ENCODE results near the gene MPZL3.

The MPZL3 gene

DNA sequence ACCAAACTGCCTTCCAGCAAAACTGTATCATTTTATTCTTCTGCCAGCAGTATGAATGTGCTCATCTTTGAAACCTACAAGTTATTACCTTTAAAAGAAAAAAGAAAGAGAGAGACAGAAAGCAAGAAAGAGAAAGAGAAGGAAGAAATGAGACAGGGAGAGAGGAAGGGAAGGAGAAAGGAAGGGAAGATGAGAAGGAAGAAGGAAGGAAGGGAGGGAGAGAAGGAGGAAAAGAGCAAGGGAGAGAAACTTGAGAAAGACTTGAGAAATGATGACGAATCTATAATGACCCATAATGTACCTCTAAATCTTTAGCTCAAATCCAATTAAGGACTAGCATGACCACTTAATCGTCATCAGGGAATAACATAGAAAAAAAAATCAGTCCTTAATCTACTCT, 16.0 kb downstream of the MPZL3 start:
- Histone ChIP-seq H3K36me3 (ENCODE audit: control insufficient read depth, insufficient read depth, low read length) (no peaks in the 10 kb centered on the region), H3K18ac (ENCODE audit: low read length) (no peak overlapping the region), H2BK120ac (ENCODE audit: low read depth, low read length) (no peak overlapping the region), H4K8ac (ENCODE audit: low read depth, low read length) (no peak overlapping the region), H2BK5ac (ENCODE audit: low read length) (no peak overlapping the region), H2BK15ac (replicated peaks; ENCODE audit: low read depth) (no peak overlapping the region), H3K27ac (ENCODE audit: low read depth, low read length) (no peak overlapping the region), H2AK5ac (ENCODE audit: low read length) (no peak overlapping the region), H3K4ac (ENCODE audit: low read depth, low read length) (no peak overlapping the region), H4K5ac (ENCODE audit: low read length) (no peak overlapping the region), H3K4me1 (ENCODE audit: control insufficient read depth, low read depth, low read length) (no peaks in the 10 kb centered on the region), H3K4me3 (ENCODE audit: low read length) (no peak overlapping the region), H3K79me2 (ENCODE audit: control insufficient read depth, insufficient read depth, low read length) (no peaks in the 10 kb centered on the region), H3K4me2 (ENCODE audit: low read length) (no peak overlapping the region), H3K9ac (ENCODE audit: low read length) (no peak overlapping the region), H3K23ac (ENCODE audit: low read length) (no peak overlapping the region), H3K56ac (ENCODE audit: low read length) (no peak overlapping the region), H3K79me1 (ENCODE audit: low read length) (no peaks in the 10 kb centered on the region), H3K27me3 (ENCODE audit: insufficient read depth, low read length, poor library complexity) (no peaks in the 10 kb centered on the region)
- WGBS (ENCODE audit: extremely low coverage, insufficient coverage, low lambda C conversion rate): no CpG with 5 or more reads among the region's 2 CpGs
- DNase-seq: no peak

DNA sequence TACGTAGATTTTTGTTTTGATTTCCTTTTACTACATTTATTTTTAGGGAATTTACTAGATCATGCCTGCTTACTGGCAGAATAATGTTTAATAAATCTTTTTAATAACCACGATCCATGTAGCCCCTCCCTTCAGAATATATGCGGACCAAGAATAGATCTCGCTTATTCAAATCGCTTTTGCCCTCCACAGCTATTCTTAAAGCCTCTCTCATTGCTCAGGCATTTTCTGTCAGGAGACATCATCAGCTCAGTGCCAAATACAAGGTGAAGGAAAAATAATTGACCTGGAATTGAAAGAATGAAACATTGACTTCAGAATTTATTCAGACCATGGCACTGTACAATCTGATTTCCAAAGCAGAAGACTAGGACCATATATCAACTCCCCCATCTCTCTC, 17.3 kb downstream of the MPZL3 start:
- H3K4me1 ChIP-seq (ENCODE audit: control insufficient read depth, low read depth, low read length): no peaks in the 10 kb centered on the region
- H2BK120ac ChIP-seq (ENCODE audit: low read depth, low read length): no peak overlapping the region
- no peak overlapping the region for H3K4ac ChIP-seq (ENCODE audit: low read depth, low read length)
- H2BK5ac ChIP-seq (ENCODE audit: low read length): no peak overlapping the region
- no peak overlapping the region for H3K4me3 ChIP-seq (ENCODE audit: low read length)
- H2AK5ac ChIP-seq (ENCODE audit: low read length): no peak overlapping the region
- H4K5ac ChIP-seq (ENCODE audit: low read length): no peak overlapping the region
- no peaks in the 10 kb centered on the region for H3K36me3 ChIP-seq (ENCODE audit: control insufficient read depth, insufficient read depth, low read length)
- no peak overlapping the region for H3K27ac ChIP-seq (ENCODE audit: low read depth, low read length)
- no peaks in the 10 kb centered on the region for H3K27me3 ChIP-seq (ENCODE audit: insufficient read depth, low read length, poor library complexity)
- H3K4me2 ChIP-seq (ENCODE audit: low read length): no peak overlapping the region
- no peak overlapping the region for H3K23ac ChIP-seq (ENCODE audit: low read length)
- no peak overlapping the region for H2BK15ac ChIP-seq (replicated peaks; ENCODE audit: low read depth)
- DNase-seq: no peak
- no peak overlapping the region for H4K8ac ChIP-seq (ENCODE audit: low read depth, low read length)
- H3K79me1 ChIP-seq (ENCODE audit: low read length): no peaks in the 10 kb centered on the region
- no peaks in the 10 kb centered on the region for H3K79me2 ChIP-seq (ENCODE audit: control insufficient read depth, insufficient read depth, low read length)
- H3K56ac ChIP-seq (ENCODE audit: low read length): no peak overlapping the region
- H3K9ac ChIP-seq (ENCODE audit: low read length): no peak overlapping the region
- no CpG with 5 or more reads among the region's 5 CpGs for WGBS (ENCODE audit: extremely low coverage, insufficient coverage, low lambda C conversion rate)
- H3K18ac ChIP-seq (ENCODE audit: low read length): no peak overlapping the region

DNA sequence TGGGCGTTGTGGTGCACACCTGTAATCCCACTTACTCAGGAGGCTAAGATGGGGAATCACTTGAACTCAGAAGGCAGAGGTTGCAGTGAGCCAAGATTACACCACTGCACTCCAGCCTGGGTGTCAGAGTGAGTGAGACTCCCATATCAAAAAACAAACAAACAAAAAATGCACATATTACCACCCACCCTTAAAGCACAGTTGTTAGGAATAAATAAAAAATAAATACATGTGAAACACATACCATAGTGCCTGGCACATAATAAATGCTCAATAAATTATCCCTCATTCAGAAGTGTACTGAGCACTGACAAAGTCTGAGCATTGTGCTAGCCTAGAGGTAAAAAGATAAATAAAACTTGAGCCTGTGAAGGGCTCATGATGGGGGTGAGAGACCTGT, 18.3 kb downstream of the MPZL3 start:
- H3K79me1 ChIP-seq (ENCODE audit: low read length): no peaks in the 10 kb centered on the region
- H3K4me2 ChIP-seq (ENCODE audit: low read length): no peak overlapping the region
- H3K27ac ChIP-seq (ENCODE audit: low read depth, low read length): no peak overlapping the region
- no peak for DNase-seq
- H3K56ac ChIP-seq (ENCODE audit: low read length): no peak overlapping the region
- no CpG with 5 or more reads among the region's 1 CpG for WGBS (ENCODE audit: extremely low coverage, insufficient coverage, low lambda C conversion rate)
- H3K27me3 ChIP-seq (ENCODE audit: insufficient read depth, low read length, poor library complexity): no peaks in the 10 kb centered on the region
- no peaks in the 10 kb centered on the region for H3K36me3 ChIP-seq (ENCODE audit: control insufficient read depth, insufficient read depth, low read length)
- no peak overlapping the region for H3K18ac ChIP-seq (ENCODE audit: low read length)
- H2BK15ac ChIP-seq (replicated peaks; ENCODE audit: low read depth): no peak overlapping the region
- H2BK120ac ChIP-seq (ENCODE audit: low read depth, low read length): no peak overlapping the region
- H3K9ac ChIP-seq (ENCODE audit: low read length): no peak overlapping the region
- H3K4me1 ChIP-seq (ENCODE audit: control insufficient read depth, low read depth, low read length): no peaks in the 10 kb centered on the region
- H4K5ac ChIP-seq (ENCODE audit: low read length): no peak overlapping the region
- no peak overlapping the region for H4K8ac ChIP-seq (ENCODE audit: low read depth, low read length)
- H3K79me2 ChIP-seq (ENCODE audit: control insufficient read depth, insufficient read depth, low read length): no peaks in the 10 kb centered on the region
- no peak overlapping the region for H2BK5ac ChIP-seq (ENCODE audit: low read length)
- no peak overlapping the region for H3K23ac ChIP-seq (ENCODE audit: low read length)
- no peak overlapping the region for H3K4me3 ChIP-seq (ENCODE audit: low read length)
- no peak overlapping the region for H2AK5ac ChIP-seq (ENCODE audit: low read length)
- no peak overlapping the region for H3K4ac ChIP-seq (ENCODE audit: low read depth, low read length)

DNA sequence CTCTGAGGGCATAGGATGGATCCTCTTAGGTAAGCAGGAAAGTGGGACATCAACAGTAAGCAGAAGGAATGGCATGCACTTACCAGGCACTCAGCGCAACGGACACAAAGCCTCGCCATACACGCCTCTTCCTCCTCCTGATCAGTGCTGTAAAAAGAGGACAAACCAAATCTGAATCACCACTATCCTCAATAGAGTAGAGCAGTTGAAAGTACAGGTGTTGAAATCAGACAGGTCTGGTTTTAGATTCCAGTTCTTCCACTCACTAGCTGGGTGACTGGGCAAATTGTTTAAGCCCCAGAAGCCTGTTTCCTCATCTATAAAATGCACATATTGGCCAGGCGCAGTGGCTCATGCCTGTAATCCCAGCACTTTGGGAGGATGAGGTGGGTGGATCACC, 18.8 kb downstream of the MPZL3 start:
- Histone ChIP-seq H3K18ac (ENCODE audit: low read length) (no peak overlapping the region), H3K4me2 (ENCODE audit: low read length) (no peak overlapping the region), H3K4me1 (ENCODE audit: control insufficient read depth, low read depth, low read length) (no peaks in the 10 kb centered on the region), H2AK5ac (ENCODE audit: low read length) (no peak overlapping the region), H3K56ac (ENCODE audit: low read length) (no peak overlapping the region), H3K27me3 (ENCODE audit: insufficient read depth, low read length, poor library complexity) (no peaks in the 10 kb centered on the region), H3K79me1 (ENCODE audit: low read length) (no peaks in the 10 kb centered on the region), H3K27ac (ENCODE audit: low read depth, low read length) (no peak overlapping the region), H2BK5ac (ENCODE audit: low read length) (no peak overlapping the region), H4K8ac (ENCODE audit: low read depth, low read length) (no peak overlapping the region), H2BK120ac (ENCODE audit: low read depth, low read length) (no peak overlapping the region), H3K4ac (ENCODE audit: low read depth, low read length) (no peak overlapping the region), H2BK15ac (replicated peaks; ENCODE audit: low read depth) (no peak overlapping the region), H3K36me3 (ENCODE audit: control insufficient read depth, insufficient read depth, low read length) (no peaks in the 10 kb centered on the region), H3K4me3 (ENCODE audit: low read length) (no peak overlapping the region), H4K5ac (ENCODE audit: low read length) (no peak overlapping the region), H3K79me2 (ENCODE audit: control insufficient read depth, insufficient read depth, low read length) (no peaks in the 10 kb centered on the region), H3K23ac (ENCODE audit: low read length) (no peak overlapping the region), H3K9ac (ENCODE audit: low read length) (no peak overlapping the region)
- WGBS (ENCODE audit: extremely low coverage, insufficient coverage, low lambda C conversion rate): no CpG with 5 or more reads among the region's 5 CpGs
- DNase-seq: no peak

DNA sequence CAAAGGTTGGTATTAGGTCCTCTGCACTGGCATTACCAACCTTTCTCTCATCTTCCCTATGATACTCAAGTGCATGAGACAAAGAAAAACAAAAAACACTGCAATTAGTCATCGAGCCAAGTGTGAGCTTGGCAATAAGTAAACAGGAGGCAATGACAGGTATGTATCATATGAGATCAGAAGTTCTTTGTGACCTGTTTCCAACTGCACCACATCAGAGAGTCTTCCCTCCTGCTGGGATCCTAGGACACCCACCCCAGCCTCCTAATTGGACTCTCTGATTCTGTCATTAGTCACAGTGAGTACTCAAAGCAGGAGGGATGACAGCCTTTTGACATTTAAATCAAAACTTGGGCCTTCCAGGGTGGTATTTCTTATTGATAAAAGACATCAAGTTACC, 19.5 kb downstream of the MPZL3 start:
- Histone ChIP-seq H3K56ac (ENCODE audit: low read length) (no peak overlapping the region), H4K5ac (ENCODE audit: low read length) (no peak overlapping the region), H3K4ac (ENCODE audit: low read depth, low read length) (no peak overlapping the region), H3K79me2 (ENCODE audit: control insufficient read depth, insufficient read depth, low read length) (no peaks in the 10 kb centered on the region), H2AK5ac (ENCODE audit: low read length) (no peak overlapping the region), H3K4me3 (ENCODE audit: low read length) (no peak overlapping the region), H2BK120ac (ENCODE audit: low read depth, low read length) (no peak overlapping the region), H4K8ac (ENCODE audit: low read depth, low read length) (no peak overlapping the region), H3K36me3 (ENCODE audit: control insufficient read depth, insufficient read depth, low read length) (no peaks in the 10 kb centered on the region), H3K4me2 (ENCODE audit: low read length) (no peak overlapping the region), H3K9ac (ENCODE audit: low read length) (no peak overlapping the region), H2BK5ac (ENCODE audit: low read length) (no peak overlapping the region), H3K27me3 (ENCODE audit: insufficient read depth, low read length, poor library complexity) (no peaks in the 10 kb centered on the region), H3K4me1 (ENCODE audit: control insufficient read depth, low read depth, low read length) (no peaks in the 10 kb centered on the region), H3K27ac (ENCODE audit: low read depth, low read length) (no peak overlapping the region), H3K79me1 (ENCODE audit: low read length) (no peaks in the 10 kb centered on the region), H2BK15ac (replicated peaks; ENCODE audit: low read depth) (no peak overlapping the region), H3K23ac (ENCODE audit: low read length) (no peak overlapping the region), H3K18ac (ENCODE audit: low read length) (no peak overlapping the region)
- no peak for DNase-seq
- no CpG with 5 or more reads among the region's 1 CpG for WGBS (ENCODE audit: extremely low coverage, insufficient coverage, low lambda C conversion rate)

DNA sequence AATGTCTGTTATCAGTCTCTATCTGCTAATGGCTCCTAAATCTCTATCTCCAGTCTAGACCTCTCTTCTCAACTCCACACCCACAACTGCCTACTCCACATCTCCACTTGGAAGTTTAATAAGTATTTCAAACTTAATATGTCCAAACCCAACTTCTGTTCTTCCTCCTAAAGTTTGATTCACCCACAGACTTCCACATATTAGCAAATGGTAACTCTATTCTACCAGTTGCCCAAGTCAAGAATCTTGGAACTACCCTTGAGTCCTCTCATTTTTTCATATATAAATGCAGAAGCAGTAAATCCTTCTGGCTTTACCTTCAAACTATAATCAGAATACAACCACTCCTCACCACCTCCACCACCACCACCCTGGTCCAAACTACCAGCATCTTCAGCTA, 20.7 kb downstream of the MPZL3 start:
- H3K4me2 ChIP-seq (ENCODE audit: low read length): no peak overlapping the region
- H3K36me3 ChIP-seq (ENCODE audit: control insufficient read depth, insufficient read depth, low read length): no peaks in the 10 kb centered on the region
- H3K56ac ChIP-seq (ENCODE audit: low read length): no peak overlapping the region
- no peak overlapping the region for H2AK5ac ChIP-seq (ENCODE audit: low read length)
- no peak overlapping the region for H3K27ac ChIP-seq (ENCODE audit: low read depth, low read length)
- DNase-seq: no peak
- no peak overlapping the region for H3K9ac ChIP-seq (ENCODE audit: low read length)
- H4K5ac ChIP-seq (ENCODE audit: low read length): no peak overlapping the region
- no peak overlapping the region for H2BK120ac ChIP-seq (ENCODE audit: low read depth, low read length)
- no peak overlapping the region for H4K8ac ChIP-seq (ENCODE audit: low read depth, low read length)
- H2BK5ac ChIP-seq (ENCODE audit: low read length): no peak overlapping the region
- no peaks in the 10 kb centered on the region for H3K79me1 ChIP-seq (ENCODE audit: low read length)
- no peak overlapping the region for H3K18ac ChIP-seq (ENCODE audit: low read length)
- no peaks in the 10 kb centered on the region for H3K27me3 ChIP-seq (ENCODE audit: insufficient read depth, low read length, poor library complexity)
- H2BK15ac ChIP-seq (replicated peaks; ENCODE audit: low read depth): no peak overlapping the region
- no peak overlapping the region for H3K4ac ChIP-seq (ENCODE audit: low read depth, low read length)
- H3K23ac ChIP-seq (ENCODE audit: low read length): no peak overlapping the region
- H3K79me2 ChIP-seq (ENCODE audit: control insufficient read depth, insufficient read depth, low read length): no peaks in the 10 kb centered on the region
- no peak overlapping the region for H3K4me3 ChIP-seq (ENCODE audit: low read length)
- H3K4me1 ChIP-seq (ENCODE audit: control insufficient read depth, low read depth, low read length): no peaks in the 10 kb centered on the region

Measured in mesendoderm (in vitro differentiated cells).